ENCODE measurements around the gene SNAPC1. TPM values are rescaled to one million over a fixed set of nuclear protein-coding genes. Genes with fewer than 3 reads are reported as not detected.
A peak's percentile ranks its signal among the peaks of the same experiment; 100 is the strongest.

Gene SNAPC1
- total RNA-seq, 1 experiment from 2014 or later = 34.7 TPM

GRCh38 chr14:61812347-61813095 lies 50.3 kb downstream of the SNAPC1 start, which contains the start of gene SYT16:
Gene SYT16 (plus strand): TSS chr14:61812703.
- no peak for DNase-seq (ENCODE audit: low read depth)

- no peak for DNase-seq (ENCODE audit: low read depth)
These were observed 50.9 kb downstream of the SNAPC1 start for GRCh38 chr14:61813096-61813606.

- no peak for DNase-seq (ENCODE audit: low read depth)
These were observed 60.2 kb downstream of the SNAPC1 start for GRCh38 chr14:61822458-61822857.

- DNase-seq (ENCODE audit: low read depth) = no peak
These were observed 70.6 kb downstream of the SNAPC1 start for GRCh38 chr14:61832783-61833182.

- no peak for DNase-seq (ENCODE audit: low read depth)
These were observed 74.0 kb downstream of the SNAPC1 start for GRCh38 chr14:61836184-61836583.

- DNase-seq (ENCODE audit: low read depth) = no peak
These were observed 74.6 kb downstream of the SNAPC1 start for GRCh38 chr14:61836807-61837206.

- DNase-seq (ENCODE audit: low read depth) = peak; percentile 84
These were observed 75.4 kb downstream of the SNAPC1 start for GRCh38 chr14:61837336-61838229.

GRCh38 chr14:61838661-61839245 lies 76.5 kb downstream of the SNAPC1 start:
- no peak for DNase-seq (ENCODE audit: low read depth)

GRCh38 chr14:61839507-61839906 lies 77.3 kb downstream of the SNAPC1 start:
- DNase-seq (ENCODE audit: low read depth) = peak; percentile 50

GRCh38 chr14:61841145-61841544 lies 78.9 kb downstream of the SNAPC1 start:
- no peak for DNase-seq (ENCODE audit: low read depth)

Other genes starting within 250 kb of the SNAPC1 start
- gene HIF1A, start 66.9 kb upstream of the SNAPC1 start, total RNA-seq (2014; rRNA removed; shearing (Covaris generic)) = 258 and 272 TPM in 2 replicates
- gene SYT16, start 50.3 kb downstream of the SNAPC1 start, total RNA-seq (2014; rRNA removed; shearing (Covaris generic)) = 0.21 and 0.40 TPM in 2 replicates

All from Daoy (cell line).